ENCODE data around the gene CTRL. TPM values are rescaled to one million over a fixed set of nuclear protein-coding genes. Genes with fewer than 3 reads are reported as not detected.
"Not testable (repeated sequence)": the region's sequence is repeated elsewhere in the genome, so short reads cannot be mapped to it uniquely, and the experiment has no call there.

The CTRL gene
- total and polyA plus RNA-seq, 2 donors (not counting 3 experiments of a cell fraction or from before 2014, with no cell fraction given), result 1.0 to 1.1 TPM

DNA sequence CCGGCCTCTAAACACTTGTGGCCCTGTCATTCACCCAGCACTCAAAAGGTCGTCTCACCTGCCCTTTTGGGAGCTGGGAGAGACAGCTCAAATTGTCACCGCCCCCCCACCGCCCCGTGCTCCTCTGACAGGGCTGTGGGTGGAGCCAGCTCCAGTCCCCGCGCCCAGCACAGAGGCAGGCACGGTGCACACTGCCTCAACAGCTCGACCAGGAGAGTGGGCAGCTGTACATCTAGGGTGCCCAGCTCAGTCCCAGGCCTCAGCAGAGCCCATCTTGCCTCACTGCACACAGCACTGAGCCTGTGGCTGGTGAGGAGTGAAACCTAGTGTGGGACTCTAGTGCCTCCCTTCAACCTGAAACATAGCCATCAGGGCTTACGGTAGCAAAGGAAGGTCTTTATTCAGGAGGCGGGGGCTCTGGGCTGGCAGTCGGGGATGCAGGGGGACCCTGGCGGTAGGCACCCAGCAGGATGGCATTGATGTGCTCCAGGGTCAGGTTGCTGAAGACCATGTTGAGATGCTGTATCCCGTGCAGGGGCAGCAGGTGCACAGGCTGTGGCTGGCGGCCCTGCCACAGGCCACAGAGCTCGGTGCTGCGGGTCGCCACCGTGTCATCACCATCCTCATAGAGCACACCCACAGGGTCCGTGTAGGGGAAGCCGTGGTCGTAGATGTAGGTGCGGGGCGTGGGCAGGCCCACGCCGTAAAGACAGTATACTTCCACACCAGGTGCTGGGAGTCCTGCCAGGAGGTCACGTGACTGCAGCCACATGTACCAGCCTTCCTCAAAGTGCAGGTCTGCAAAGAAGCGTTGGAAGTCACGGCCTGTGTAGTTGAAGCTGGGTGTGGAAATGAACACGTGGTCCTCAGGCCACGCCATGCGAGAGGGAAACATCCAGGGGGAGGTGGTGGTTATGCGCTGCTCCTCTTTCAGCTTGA, 8.1 kb upstream of the CTRL start:
- TF ChIP-seq EZH2 (IDR thresholded peaks at IDR 0.05; ENCODE audit: borderline replicate concordance, low read depth, low read length, severe bottlenecking) (no peak), POLR2AphosphoS5 (IDR thresholded peaks at IDR 0.05; ENCODE audit: insufficient read depth, low read depth, low read length) (peak; percentile 7)
- Histone ChIP-seq H3K9me3 (replicated peaks; ENCODE audit: control insufficient read depth, insufficient read depth, low read length) (no peaks in the 10 kb centered on the region), H3K9me1 (replicated peaks; ENCODE audit: control insufficient read depth, extremely low read depth, insufficient read depth, low read length) (no peaks in the 10 kb centered on the region), H3K4me2 (ENCODE audit: insufficient read depth, low read length) (no peak overlapping the region), H4K20me1 (replicated peaks; ENCODE audit: control insufficient read depth, extremely low read depth, insufficient read depth, low read length) (no peaks in the 10 kb centered on the region), H3K79me2 (ENCODE audit: control insufficient read depth, insufficient read depth, low read length) (no peaks in the 10 kb centered on the region), H3K27me3 (ENCODE audit: control insufficient read depth in 2 of 2, insufficient read depth in 2 of 2, low read length in 2 of 2) (no peaks in the 10 kb centered on the region), H3K36me3 (ENCODE audit: control insufficient read depth in 2 of 2, extremely low read depth in 1 of 2, insufficient read depth in 2 of 2, low read length in 2 of 2) (peaks cover 7 to 32% of the 10 kb centered on the region in 2 experiments), H2AFZ (ENCODE audit: low read depth, low read length) (no peak overlapping the region), H3K4me3 (replicated peaks in 1 of 3; ENCODE audit: insufficient read depth in 1 of 3, low read depth in 1 of 3, low read length in 3 of 3) (no peak overlapping the region), H3K9ac (replicated peaks; ENCODE audit: extremely low read depth, insufficient read depth, low read length) (no peak overlapping the region), H3K27ac (ENCODE audit: insufficient read depth, low read depth, low read length) (no peak overlapping the region), H3K4me1 (ENCODE audit: control insufficient read depth, extremely low read depth, insufficient read depth, low read length) (peaks cover 13% of the 10 kb centered on the region)
- no TSS peak for BruUV-seq (replicated peaks)
- ChIA-PET CTCF (interaction anchor here (1.3 to 3.1 kb wide), 4 partner anchors 14 to 124 kb away, joined by 3 to 27 read pairs (median 12); no protein-coding TSS in a partner anchor), POLR2A (no interaction called here)
- intact Hi-C loops (cut with micrococcal nuclease) (no loop called here), dilution Hi-C loops (cut with MboI; ENCODE audit: extremely low pct_ligation_motif_present, low sequenced_read_pairs) (no loop called here)
- FAIRE-seq (no peak), DNase-seq (ENCODE audit: low read depth, low spot score) (no peak)

DNA sequence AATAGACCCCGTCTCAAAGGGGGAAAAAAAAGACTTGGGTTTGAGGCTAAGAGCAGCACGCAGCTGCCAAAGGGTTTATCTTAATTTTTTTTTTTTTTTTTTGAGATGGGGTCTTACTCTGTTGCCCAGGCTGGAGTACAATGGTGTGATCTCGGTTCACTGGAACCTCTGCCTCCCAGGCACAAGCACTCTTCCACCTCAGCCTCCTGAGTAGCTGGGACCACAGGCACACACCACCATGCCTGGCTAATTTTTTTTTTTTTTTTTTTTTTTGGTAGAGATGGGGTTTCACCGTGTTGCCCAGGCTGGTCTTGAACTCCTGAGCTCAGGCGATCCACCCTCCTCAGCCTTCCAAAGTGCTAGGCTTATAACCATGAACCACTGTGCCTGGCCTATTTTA, 6.1 kb upstream of the CTRL start:
- H3K79me2 ChIP-seq (ENCODE audit: control insufficient read depth, insufficient read depth, low read length); H3K9me1 ChIP-seq (replicated peaks; ENCODE audit: control insufficient read depth, extremely low read depth, insufficient read depth, low read length); dilution Hi-C loops (cut with MboI; ENCODE audit: extremely low pct_ligation_motif_present, low sequenced_read_pairs); H3K9me3 ChIP-seq (replicated peaks; ENCODE audit: control insufficient read depth, insufficient read depth, low read length); DNase-seq (ENCODE audit: low read depth, low spot score); H4K20me1 ChIP-seq (replicated peaks; ENCODE audit: control insufficient read depth, extremely low read depth, insufficient read depth, low read length); BruUV-seq (replicated peaks); H3K27ac ChIP-seq (ENCODE audit: insufficient read depth, low read depth, low read length); H2AFZ ChIP-seq (ENCODE audit: low read depth, low read length); H3K4me3 ChIP-seq (replicated peaks in 1 of 3; ENCODE audit: insufficient read depth in 1 of 3, low read depth in 1 of 3, low read length in 3 of 3); H3K27me3 ChIP-seq (ENCODE audit: control insufficient read depth in 2 of 2, insufficient read depth in 2 of 2, low read length in 2 of 2); H3K9ac ChIP-seq (replicated peaks; ENCODE audit: extremely low read depth, insufficient read depth, low read length); H3K4me2 ChIP-seq (ENCODE audit: insufficient read depth, low read length); POLR2A ChIA-PET; FAIRE-seq: not testable (repeated sequence)
- CTCF ChIA-PET, result interaction anchor here (0.9 kb wide), 1 partner anchor 122 kb away, joined by 3 read pairs; no protein-coding TSS in a partner anchor
- peaks cover 13% of the 10 kb centered on the region for H3K4me1 ChIP-seq (ENCODE audit: control insufficient read depth, extremely low read depth, insufficient read depth, low read length)
- intact Hi-C loops (cut with micrococcal nuclease), result loop anchor here (2.0 kb wide), 1 partner anchor 103 kb away; no protein-coding TSS in a partner anchor
- peaks cover 4 to 20% of the 10 kb centered on the region in 2 experiments for H3K36me3 ChIP-seq (ENCODE audit: control insufficient read depth in 2 of 2, extremely low read depth in 1 of 2, insufficient read depth in 2 of 2, low read length in 2 of 2)

Measured in endothelial cell of umbilical vein (primary cell).